ENCODE measurements around the gene CCDC9B.

Gene CCDC9B

DNA sequence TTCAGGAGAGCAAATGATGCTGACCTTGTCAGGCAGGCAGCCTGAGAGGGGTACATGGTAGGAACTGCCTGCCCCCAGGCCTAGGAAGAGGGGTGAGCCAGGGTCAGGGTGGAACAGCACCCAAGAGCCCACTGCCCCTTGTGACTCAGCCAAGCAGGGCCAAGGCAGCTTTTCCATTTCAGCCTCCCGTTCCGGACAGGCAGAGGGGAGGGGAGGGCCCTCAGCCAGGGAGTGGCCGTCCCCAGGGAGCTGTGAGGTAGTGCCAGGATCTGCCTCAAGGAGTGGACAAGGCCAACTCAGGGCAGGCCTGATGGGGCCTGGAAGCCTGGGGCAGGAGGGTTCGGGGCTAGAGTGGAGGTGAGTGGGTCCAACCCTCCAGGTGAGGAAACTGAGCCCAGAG, 52.8 kb downstream of the CCDC9B start:
- TF ChIP-seq, protein P1, sequence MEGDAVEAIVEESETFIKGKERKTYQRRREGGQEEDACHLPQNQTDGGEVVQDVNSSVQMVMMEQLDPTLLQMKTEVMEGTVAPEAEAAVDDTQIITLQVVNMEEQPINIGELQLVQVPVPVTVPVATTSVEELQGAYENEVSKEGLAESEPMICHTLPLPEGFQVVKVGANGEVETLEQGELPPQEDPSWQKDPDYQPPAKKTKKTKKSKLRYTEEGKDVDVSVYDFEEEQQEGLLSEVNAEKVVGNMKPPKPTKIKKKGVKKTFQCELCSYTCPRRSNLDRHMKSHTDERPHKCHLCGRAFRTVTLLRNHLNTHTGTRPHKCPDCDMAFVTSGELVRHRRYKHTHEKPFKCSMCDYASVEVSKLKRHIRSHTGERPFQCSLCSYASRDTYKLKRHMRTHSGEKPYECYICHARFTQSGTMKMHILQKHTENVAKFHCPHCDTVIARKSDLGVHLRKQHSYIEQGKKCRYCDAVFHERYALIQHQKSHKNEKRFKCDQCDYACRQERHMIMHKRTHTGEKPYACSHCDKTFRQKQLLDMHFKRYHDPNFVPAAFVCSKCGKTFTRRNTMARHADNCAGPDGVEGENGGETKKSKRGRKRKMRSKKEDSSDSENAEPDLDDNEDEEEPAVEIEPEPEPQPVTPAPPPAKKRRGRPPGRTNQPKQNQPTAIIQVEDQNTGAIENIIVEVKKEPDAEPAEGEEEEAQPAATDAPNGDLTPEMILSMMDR (IDR thresholded peaks at IDR 0.05; ENCODE audit: insufficient read depth, missing control alignments): no peak
- DNase-seq (ENCODE audit: insufficient read length, low spot score): no peak
- no peak for FAIRE-seq

DNA sequence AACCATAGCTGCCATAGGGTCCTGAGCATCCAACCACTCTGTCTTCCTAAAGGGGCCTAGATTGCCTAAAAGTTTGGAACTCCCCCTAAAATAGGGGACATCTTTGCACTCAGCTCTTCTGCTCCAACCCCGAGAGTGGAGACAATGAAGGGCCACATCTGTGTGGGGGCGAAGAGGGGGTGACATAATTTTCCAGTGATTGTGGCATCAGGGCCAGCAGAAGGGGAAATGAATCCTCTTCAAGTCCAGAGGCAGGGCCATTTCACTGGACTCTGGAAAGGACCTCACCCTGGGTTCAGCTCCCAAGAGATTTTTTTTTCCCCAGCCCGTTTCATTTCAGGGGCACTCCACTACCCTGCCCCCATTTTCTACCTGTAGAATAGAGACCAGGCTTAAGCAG, 53.2 kb downstream of the CCDC9B start:
- TF ChIP-seq, protein P1 (IDR thresholded peaks at IDR 0.05; ENCODE audit: insufficient read depth, missing control alignments): no peak

DNA sequence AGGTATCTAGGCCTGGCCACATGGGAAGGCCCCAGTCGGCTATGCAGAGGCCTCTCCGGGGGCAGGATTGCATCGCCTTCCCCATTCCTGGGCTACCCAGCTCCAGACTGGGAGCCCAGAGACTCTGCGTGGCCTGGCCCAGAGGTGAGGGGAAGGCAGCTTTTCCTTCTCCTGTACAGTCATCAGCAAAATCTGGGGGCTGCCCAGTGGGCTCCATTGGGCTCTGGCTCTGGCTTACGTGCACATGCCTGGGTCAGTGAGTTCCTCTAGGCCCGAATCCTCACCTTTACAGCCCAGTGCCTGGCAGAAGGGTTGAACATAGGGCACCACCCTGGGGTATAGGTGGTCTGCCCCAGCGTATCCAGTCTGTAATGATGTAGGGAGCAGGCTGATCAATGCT, 53.9 kb downstream of the CCDC9B start:
- DNase-seq (ENCODE audit: insufficient read length, low spot score) (no peak), FAIRE-seq (no peak)
- TF ChIP-seq, protein P1 (IDR thresholded peaks at IDR 0.05; ENCODE audit: insufficient read depth, missing control alignments): no peak

More for the DNA sequence above, 53.2 kb downstream of the CCDC9B start:
- no peak for FAIRE-seq
- DNase-seq (ENCODE audit: insufficient read length, low spot score): no peak

DNA sequence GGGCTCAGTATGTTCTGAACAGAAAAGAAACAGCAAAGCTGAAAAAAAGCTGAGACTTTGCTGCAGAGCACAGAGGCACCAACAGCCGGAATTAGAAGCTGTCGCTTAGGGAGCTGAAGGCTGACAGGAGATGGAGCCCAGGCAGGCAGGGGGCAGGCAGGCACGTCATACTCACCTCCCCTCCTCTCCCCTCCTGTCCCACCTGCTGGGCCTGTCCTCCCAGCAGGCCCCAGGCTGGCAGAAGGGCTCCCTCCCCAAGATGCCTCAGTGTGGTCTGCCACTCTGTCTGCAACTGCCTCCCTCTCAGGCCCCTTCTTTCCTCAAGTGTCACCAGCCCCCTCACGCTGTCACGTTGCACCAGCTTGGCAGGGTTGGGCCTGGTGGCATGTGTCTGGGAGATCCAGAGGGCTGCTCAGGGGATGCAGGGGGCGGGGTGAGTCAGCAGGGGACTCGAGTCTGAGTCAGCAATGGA, 54.6 kb downstream of the CCDC9B start:
- TF ChIP-seq, protein P1 (IDR thresholded peaks at IDR 0.05; ENCODE audit: insufficient read depth, missing control alignments): no peak
- FAIRE-seq (no peak), DNase-seq (ENCODE audit: insufficient read length, low spot score) (no peak)

DNA sequence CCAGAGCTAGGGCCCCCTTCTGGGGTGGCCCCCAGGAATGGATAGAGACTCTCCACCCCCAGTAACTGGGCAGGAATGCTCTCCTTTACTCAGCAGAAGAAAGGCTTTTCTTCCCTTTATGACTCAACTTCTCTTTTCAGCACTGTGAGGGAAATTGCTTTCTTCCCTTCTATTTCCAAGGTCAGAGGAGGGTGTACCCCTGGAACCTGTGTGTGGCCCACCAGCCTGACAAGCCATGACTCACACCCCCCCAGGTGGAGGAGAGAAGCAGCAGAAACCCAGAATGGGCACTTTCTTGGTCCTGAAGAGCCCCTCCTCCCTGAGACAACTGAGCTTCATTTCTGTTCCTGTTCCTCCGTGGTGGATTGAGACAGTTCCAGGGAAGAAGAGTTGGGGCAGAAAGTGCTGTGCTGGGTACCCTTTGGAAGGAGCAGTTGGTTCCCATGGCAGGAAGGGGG, 55.2 kb downstream of the CCDC9B start:
- FAIRE-seq (no peak), DNase-seq (ENCODE audit: insufficient read length, low spot score) (no peak)
- TF ChIP-seq, protein P1 (IDR thresholded peaks at IDR 0.05; ENCODE audit: insufficient read depth, missing control alignments): no peak

DNA sequence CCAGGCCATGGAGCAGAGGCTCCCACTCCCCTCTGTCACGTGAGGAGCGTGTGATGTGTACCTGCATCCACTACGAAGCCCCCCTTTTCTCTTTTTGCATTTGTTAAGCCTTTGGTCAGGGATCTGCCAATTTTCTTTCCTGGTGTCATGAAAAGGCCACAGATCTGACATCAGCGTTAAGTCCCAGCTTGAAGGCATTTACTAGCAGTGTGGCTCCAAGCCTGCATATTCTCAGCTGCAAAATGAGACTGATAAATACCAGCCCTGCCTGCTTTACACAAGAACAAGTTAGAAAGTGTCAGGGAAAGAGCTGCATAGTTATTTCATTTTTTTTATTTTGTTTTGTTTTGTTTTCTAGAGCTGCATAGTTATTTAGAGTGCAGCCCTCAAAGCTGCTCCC, 55.6 kb downstream of the CCDC9B start:
- DNase-seq (ENCODE audit: insufficient read length, low spot score) (no peak), FAIRE-seq (no peak)
- TF ChIP-seq, protein P1 (IDR thresholded peaks at IDR 0.05; ENCODE audit: insufficient read depth, missing control alignments): no peak

DNA sequence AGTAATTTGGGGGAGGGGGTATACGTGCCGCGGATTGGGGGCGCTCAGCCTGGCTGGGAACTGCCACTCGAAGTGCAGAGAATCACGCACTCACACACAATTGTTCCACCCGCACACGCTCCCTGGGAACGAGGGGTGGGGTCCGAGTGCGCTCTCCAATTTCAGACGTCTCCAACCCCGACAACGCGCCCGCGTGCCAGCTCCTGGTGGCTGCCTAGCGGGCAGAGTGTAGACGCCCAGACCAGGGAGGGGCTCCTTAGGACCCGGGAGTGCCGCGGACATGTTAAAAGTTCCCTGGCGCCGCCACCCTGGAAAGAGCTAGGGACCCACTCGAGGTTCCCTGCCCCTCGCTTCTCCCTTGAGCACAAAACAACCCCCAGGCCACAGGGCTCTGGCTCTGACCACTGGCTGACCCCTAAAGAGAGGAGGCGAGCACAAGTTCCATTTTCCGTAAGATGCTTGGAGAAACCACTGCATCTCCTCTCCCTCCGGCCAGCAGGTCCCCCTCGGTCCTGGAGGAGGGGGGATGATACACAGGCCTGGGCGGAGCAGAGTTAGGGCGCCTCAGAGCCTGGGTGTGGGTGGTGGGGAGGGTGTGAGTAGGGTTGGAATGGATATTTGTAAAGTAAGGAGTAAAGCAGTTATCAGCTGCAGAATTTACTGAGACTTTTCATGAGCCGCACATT, 57.0 kb downstream of the CCDC9B start:
- FAIRE-seq (no peak), DNase-seq (ENCODE audit: insufficient read length, low spot score) (no peak)

More for the DNA sequence above, 57.0 kb downstream of the CCDC9B start:
- TF ChIP-seq, protein P1 (IDR thresholded peaks at IDR 0.05; ENCODE audit: insufficient read depth, missing control alignments): no peak

Measured in D721Med (cell line).